Measurements from ENCODE around the gene RAMP3.

GRCh38 chr7:45150199-45150598, 7.4 kb upstream of the RAMP3 start:
- no peak for TF ChIP-seq CTCF (IDR thresholded peaks at IDR 0.05)
- TF ChIP-seq POLR2A (IDR thresholded peaks at IDR 0.05), result no peak

All from vagina (tissue), 2 donors.